ENCODE data around the gene IFI27L2.

- no peak for TF ChIP-seq CTCF (IDR thresholded peaks at IDR 0.05)
- no peak for TF ChIP-seq JUND (IDR thresholded peaks at IDR 0.05)
- no peak for TF ChIP-seq EP300 (IDR thresholded peaks at IDR 0.05; ENCODE audit: borderline replicate concordance in 1 of 2, low read depth in 1 of 2, low read length in 1 of 2)
- TF ChIP-seq RFX5 (IDR thresholded peaks at IDR 0.05; ENCODE audit: low read length): no peak
- no peak for TF ChIP-seq CHD2 (IDR thresholded peaks at IDR 0.05; ENCODE audit: low read length, partially characterized antibody)
- no peak for TF ChIP-seq FOXM1 (IDR thresholded peaks at IDR 0.05; ENCODE audit: low read depth)
- no peak for TF ChIP-seq YY1 (IDR thresholded peaks at IDR 0.05; ENCODE audit: low read depth)
Measured at GRCh38 chr14:94119071-94119470, 10.3 kb downstream of the IFI27L2 start.
